DOHH2 (cell line): ENCODE data around the gene HLA-DQA1.
"Not testable (repeated sequence)": the region's sequence is repeated elsewhere in the genome, so short reads cannot be mapped to it uniquely, and the experiment has no call there.

Experiments used
- H3F3A ChIP-seq: fragments of 200-600 bp; sonication (generic), shearing (Covaris generic); 2 replicates; pipeline ENCODE4 v1.6.0; 2016; ENCODE audit warnings: antibody characterized with exemption, mild to moderate bottlenecking; ENCODE audit not compliant: control insufficient read depth, insufficient read depth
- H3K27ac ChIP-seq: fragments of 200-600 bp; sonication (generic); 2 replicates; pipeline ENCODE4 v1.5.1; 2014; ENCODE audit warnings: low read depth, mild to moderate bottlenecking, low read length, moderate library complexity
- H3K27me3 ChIP-seq: fragments of 200-600 bp; sonication (generic); 2 replicates; pipeline ENCODE4 v1.6.1; 2014; ENCODE audit warnings: mild to moderate bottlenecking, low read length, mixed read lengths; ENCODE audit not compliant: control insufficient read depth
- H3K36me3 ChIP-seq: fragments of 200-600 bp; sonication (generic); 2 replicates; pipeline ENCODE4 v1.6.1; 2014; ENCODE audit warnings: mild to moderate bottlenecking, low read length, moderate library complexity, mixed read lengths; ENCODE audit not compliant: control insufficient read depth
- H3K4me1 ChIP-seq: fragments of 200-600 bp; sonication (generic); 2 replicates; pipeline ENCODE4 v1.6.1; 2014; ENCODE audit warnings: mild to moderate bottlenecking, low read length, mixed read lengths; ENCODE audit not compliant: control insufficient read depth
- H3K4me2 ChIP-seq: fragments of 200-600 bp; sonication (generic); 2 replicates; pipeline ENCODE4 v1.6.0; 2014; ENCODE audit warnings: mild to moderate bottlenecking, low read length, moderate library complexity
- H3K4me3 ChIP-seq: fragments of 200-600 bp; sonication (generic); 2 replicates; pipeline ENCODE4 v1.5.1; 2014; ENCODE audit warnings: mild to moderate bottlenecking, low read length, mixed read lengths
- H3K79me2 ChIP-seq: fragments of 200-600 bp; sonication (generic); 2 replicates; pipeline ENCODE4 v1.6.1; 2014; ENCODE audit warnings: mild to moderate bottlenecking, low read length, mixed read lengths; ENCODE audit not compliant: control insufficient read depth
- H3K9me2 ChIP-seq: fragments of 200-600 bp; sonication (generic); replicated peaks from 2 replicates; pipeline ENCODE4 v1.6.1; 2014; ENCODE audit warnings: mild to moderate bottlenecking, low read length, mixed read lengths; ENCODE audit not compliant: control insufficient read depth
- H3K9me3 ChIP-seq: fragments of 200-600 bp; sonication (generic); 2 replicates; pipeline ENCODE4 v1.6.1; 2014; ENCODE audit warnings: antibody characterized with exemption, low read length, mixed read lengths; ENCODE audit not compliant: control insufficient read depth, insufficient read depth
- H4K20me1 ChIP-seq: fragments of 200-600 bp; sonication (generic); 2 replicates; pipeline ENCODE4 v1.6.0; 2014; ENCODE audit warnings: low read depth, mild to moderate bottlenecking, antibody characterized with exemption, low read length, moderate library complexity; ENCODE audit not compliant: control insufficient read depth, insufficient read depth
- EZH2phosphoT487 ChIP-seq: fragments of 200-600 bp; sonication (generic); IDR thresholded peaks from 2 replicates; pipeline ENCODE4 v1.6.1; 2017; ENCODE audit warnings: borderline replicate concordance, mild to moderate bottlenecking, antibody characterized with exemption, low read length, moderate library complexity, mixed read lengths
- TF ChIP-seq, protein P1 (sequence below): fragments of 200-600 bp; sonication (generic); IDR thresholded peaks from one replicate; pipeline ENCODE4 v1.5.1; 2014; ENCODE audit warnings: antibody characterized with exemption, mild to moderate bottlenecking, low read depth, low read length; ENCODE audit not compliant: poor library complexity, severe bottlenecking

The HLA-DQA1 gene

DNA sequence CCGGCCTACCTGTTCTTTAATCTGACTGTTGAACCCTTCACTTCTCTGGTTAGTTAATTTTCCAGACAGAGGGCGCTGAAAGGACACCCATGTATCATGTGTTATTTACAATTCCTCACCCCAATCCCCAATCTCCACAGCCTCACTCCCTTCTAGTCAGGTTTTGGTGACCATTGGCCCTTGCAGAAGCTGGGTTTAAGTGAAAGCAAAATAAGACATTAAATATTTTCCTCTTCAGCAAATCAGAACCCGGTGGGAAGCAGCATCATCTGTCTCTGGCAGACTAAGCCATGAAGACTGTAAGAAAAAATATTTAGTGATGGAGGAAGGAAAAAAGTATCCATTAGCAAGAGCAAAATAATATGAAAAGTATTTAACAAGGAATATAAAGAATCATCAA is 9.4 kb upstream of the HLA-DQA1 start:
- Histone ChIP-seq H3K9me3 (no peaks in the 10 kb centered on the region), H4K20me1 (no peaks in the 10 kb centered on the region), H3K4me1 (peaks cover 62% of the 10 kb centered on the region), H3K27me3 (no peaks in the 10 kb centered on the region), H3K79me2 (no peaks in the 10 kb centered on the region), H3K36me3 (no peaks in the 10 kb centered on the region), H3K27ac (no peak overlapping the region), H3K9me2 (no peaks in the 10 kb centered on the region), H3K4me3 (no peak overlapping the region; the same call in 1 of the 2 replicates), H3K4me2 (peak overlapping the region; percentile 47), H3F3A (peaks cover 17% of the 10 kb centered on the region)
- no peak for TF ChIP-seq EZH2phosphoT487
- TF ChIP-seq, protein P1, sequence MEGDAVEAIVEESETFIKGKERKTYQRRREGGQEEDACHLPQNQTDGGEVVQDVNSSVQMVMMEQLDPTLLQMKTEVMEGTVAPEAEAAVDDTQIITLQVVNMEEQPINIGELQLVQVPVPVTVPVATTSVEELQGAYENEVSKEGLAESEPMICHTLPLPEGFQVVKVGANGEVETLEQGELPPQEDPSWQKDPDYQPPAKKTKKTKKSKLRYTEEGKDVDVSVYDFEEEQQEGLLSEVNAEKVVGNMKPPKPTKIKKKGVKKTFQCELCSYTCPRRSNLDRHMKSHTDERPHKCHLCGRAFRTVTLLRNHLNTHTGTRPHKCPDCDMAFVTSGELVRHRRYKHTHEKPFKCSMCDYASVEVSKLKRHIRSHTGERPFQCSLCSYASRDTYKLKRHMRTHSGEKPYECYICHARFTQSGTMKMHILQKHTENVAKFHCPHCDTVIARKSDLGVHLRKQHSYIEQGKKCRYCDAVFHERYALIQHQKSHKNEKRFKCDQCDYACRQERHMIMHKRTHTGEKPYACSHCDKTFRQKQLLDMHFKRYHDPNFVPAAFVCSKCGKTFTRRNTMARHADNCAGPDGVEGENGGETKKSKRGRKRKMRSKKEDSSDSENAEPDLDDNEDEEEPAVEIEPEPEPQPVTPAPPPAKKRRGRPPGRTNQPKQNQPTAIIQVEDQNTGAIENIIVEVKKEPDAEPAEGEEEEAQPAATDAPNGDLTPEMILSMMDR: peak; percentile 17

DNA sequence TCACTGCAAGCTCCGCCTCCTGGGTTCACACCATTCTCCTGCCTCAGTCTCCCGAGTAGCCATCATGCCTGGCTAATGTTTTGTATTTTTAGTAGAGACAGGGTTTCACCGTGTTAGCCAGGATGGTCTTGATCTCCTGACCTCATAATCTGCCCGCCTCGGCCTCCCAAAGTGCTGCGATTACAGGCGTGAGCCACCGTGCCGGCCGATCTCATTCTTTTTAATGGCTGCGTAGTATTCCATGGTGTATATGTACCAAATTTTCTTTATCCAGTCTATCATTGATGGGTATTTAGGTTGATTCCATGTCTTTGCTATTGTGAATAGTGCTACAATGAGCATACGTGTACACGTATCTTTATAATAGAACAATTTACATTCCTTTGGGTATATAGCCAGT is 7.4 kb upstream of the HLA-DQA1 start:
- H3K79me2 ChIP-seq, H4K20me1 ChIP-seq, H3K27me3 ChIP-seq, H3K36me3 ChIP-seq, H3K4me2 ChIP-seq, H3K9me3 ChIP-seq, H3K9me2 ChIP-seq, H3K27ac ChIP-seq, H3K4me3 ChIP-seq, H3F3A ChIP-seq: not testable (repeated sequence)
- H3K4me1 ChIP-seq: peaks cover 56% of the 10 kb centered on the region

DNA sequence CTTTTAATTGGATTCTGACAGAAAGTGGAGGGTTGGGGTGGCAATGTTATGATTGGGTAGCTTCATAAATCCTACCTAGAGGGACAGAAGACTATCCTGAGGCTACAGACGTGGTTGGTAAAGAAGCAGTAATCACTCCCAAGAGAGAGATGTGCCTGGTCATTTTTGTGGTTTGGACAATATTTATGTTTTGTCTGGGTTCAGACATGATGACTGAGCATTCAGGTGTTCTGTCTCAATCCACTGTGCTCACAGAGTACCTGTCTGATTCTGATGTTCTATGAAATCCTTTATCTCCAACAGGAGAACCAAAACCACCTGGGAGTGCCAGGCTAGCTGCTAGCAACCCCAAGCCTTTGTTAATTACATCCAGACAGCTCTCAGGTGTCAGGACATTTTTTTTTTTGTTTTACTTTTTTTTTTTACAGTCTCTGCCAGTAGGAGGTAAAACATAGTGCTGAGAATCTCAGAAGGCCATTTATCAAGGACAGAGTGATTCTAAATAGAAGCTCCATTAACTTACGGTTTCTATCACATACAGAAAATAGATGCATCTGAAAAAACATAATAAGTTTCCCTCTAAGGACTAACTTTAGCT is 1.6 kb upstream of the HLA-DQA1 start:
- H3K4me1 ChIP-seq: peaks cover 39% of the 10 kb centered on the region
- H4K20me1 ChIP-seq: no peaks in the 10 kb centered on the region
- peaks cover 18% of the 10 kb centered on the region for H3K27me3 ChIP-seq
- H3K27ac ChIP-seq: no peak overlapping the region
- H3K36me3 ChIP-seq: no peaks in the 10 kb centered on the region
- no peaks in the 10 kb centered on the region for H3K9me2 ChIP-seq
- H3K4me3 ChIP-seq: no peak overlapping the region
- H3F3A ChIP-seq: no peaks in the 10 kb centered on the region
- H3K79me2 ChIP-seq: no peaks in the 10 kb centered on the region
- TF ChIP-seq, protein P1: no peak
- no peak for TF ChIP-seq EZH2phosphoT487
- H3K9me3 ChIP-seq: no peaks in the 10 kb centered on the region
- H3K4me2 ChIP-seq: no peak overlapping the region

DNA sequence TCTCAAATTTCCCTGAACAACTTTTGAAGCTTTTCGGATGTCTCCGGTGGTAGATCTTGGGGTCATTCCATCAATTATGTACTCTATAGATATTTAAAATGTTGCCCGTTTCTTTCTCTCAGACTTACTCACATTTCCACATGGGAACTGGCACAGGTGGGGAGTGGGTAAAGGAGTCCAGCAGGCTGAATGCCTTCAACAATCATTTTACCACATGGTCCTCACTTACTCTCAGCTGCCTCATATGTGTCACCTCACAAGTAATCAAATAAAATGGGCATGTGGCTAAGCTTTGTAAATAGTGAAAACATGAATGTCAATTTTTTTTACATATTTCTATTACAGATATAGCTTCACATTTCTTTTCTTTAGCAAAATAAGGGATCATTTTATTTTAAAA is 677 bp downstream of the HLA-DQA1 start:
- no peaks in the 10 kb centered on the region for H4K20me1 ChIP-seq
- peaks cover 18% of the 10 kb centered on the region for H3K27me3 ChIP-seq
- no peaks in the 10 kb centered on the region for H3K9me3 ChIP-seq
- no peak for TF ChIP-seq EZH2phosphoT487
- TF ChIP-seq, protein P1: no peak
- H3K4me2 ChIP-seq: no peak overlapping the region
- no peak overlapping the region for H3K4me3 ChIP-seq
- peaks cover 34% of the 10 kb centered on the region for H3K4me1 ChIP-seq
- no peaks in the 10 kb centered on the region for H3K36me3 ChIP-seq
- no peaks in the 10 kb centered on the region for H3K79me2 ChIP-seq
- H3F3A ChIP-seq: no peaks in the 10 kb centered on the region
- no peak overlapping the region for H3K27ac ChIP-seq
- H3K9me2 ChIP-seq: no peaks in the 10 kb centered on the region
